ENCODE data around the gene FOXP4. TPM values are rescaled to one million over a fixed set of nuclear protein-coding genes. Genes with fewer than 3 reads are reported as not detected.

The FOXP4 gene
- total RNA-seq, 1 experiment from 2014 or later: 1.2 TPM

- in situ Hi-C loops (cut with HindIII; ENCODE audit: low pct_unique_long_range_greater_than_20kb, low sequenced_read_pairs): no loop called here
- DNase-seq (ENCODE audit: low read depth, low spot score): no peak
Observed at GRCh38 chr6:41641352-41641925, 95.3 kb downstream of the FOXP4 start.

GRCh38 chr6:41642090-41642959 lies 96.1 kb downstream of the FOXP4 start:
- in situ Hi-C loops (cut with HindIII; ENCODE audit: low pct_unique_long_range_greater_than_20kb, low sequenced_read_pairs): no loop called here
- DNase-seq (ENCODE audit: low read depth, low spot score): no peak

GRCh38 chr6:41642960-41643898 lies 97.0 kb downstream of the FOXP4 start:
- in situ Hi-C loops (cut with HindIII; ENCODE audit: low pct_unique_long_range_greater_than_20kb, low sequenced_read_pairs): no loop called here
- no peak for DNase-seq (ENCODE audit: low read depth, low spot score)

GRCh38 chr6:41643899-41644269 lies 97.7 kb downstream of the FOXP4 start:
- in situ Hi-C loops (cut with HindIII; ENCODE audit: low pct_unique_long_range_greater_than_20kb, low sequenced_read_pairs): no loop called here
- DNase-seq (ENCODE audit: low read depth, low spot score): no peak

GRCh38 chr6:41644297-41644879 lies 98.2 kb downstream of the FOXP4 start:
- in situ Hi-C loops (cut with HindIII; ENCODE audit: low pct_unique_long_range_greater_than_20kb, low sequenced_read_pairs): no loop called here
- DNase-seq (ENCODE audit: low read depth, low spot score): no peak

GRCh38 chr6:41645007-41645618 lies 98.9 kb downstream of the FOXP4 start:
- no peak for DNase-seq (ENCODE audit: low read depth, low spot score)
- in situ Hi-C loops (cut with HindIII; ENCODE audit: low pct_unique_long_range_greater_than_20kb, low sequenced_read_pairs): no loop called here

GRCh38 chr6:41646026-41646795 lies 100.0 kb downstream of the FOXP4 start:
- in situ Hi-C loops (cut with HindIII; ENCODE audit: low pct_unique_long_range_greater_than_20kb, low sequenced_read_pairs): no loop called here
- no peak for DNase-seq (ENCODE audit: low read depth, low spot score)

- no peak for DNase-seq (ENCODE audit: low read depth, low spot score)
- in situ Hi-C loops (cut with HindIII; ENCODE audit: low pct_unique_long_range_greater_than_20kb, low sequenced_read_pairs): no loop called here
Observed at GRCh38 chr6:41647061-41647511, 100.9 kb downstream of the FOXP4 start.

- no peak for DNase-seq (ENCODE audit: low read depth, low spot score)
- in situ Hi-C loops (cut with HindIII; ENCODE audit: low pct_unique_long_range_greater_than_20kb, low sequenced_read_pairs): no loop called here
Observed at GRCh38 chr6:41648070-41648585, 101.9 kb downstream of the FOXP4 start.

- in situ Hi-C loops (cut with HindIII; ENCODE audit: low pct_unique_long_range_greater_than_20kb, low sequenced_read_pairs): no loop called here
Observed at GRCh38 chr6:41648921-41649320, 102.7 kb downstream of the FOXP4 start.

GRCh38 chr6:41649596-41649995 lies 103.4 kb downstream of the FOXP4 start:
- in situ Hi-C loops (cut with HindIII; ENCODE audit: low pct_unique_long_range_greater_than_20kb, low sequenced_read_pairs): no loop called here
- no peak for DNase-seq (ENCODE audit: low read depth, low spot score)

More at GRCh38 chr6:41648921-41649320, 102.7 kb downstream of the FOXP4 start:
- DNase-seq (ENCODE audit: low read depth, low spot score): no peak

- in situ Hi-C loops (cut with HindIII; ENCODE audit: low pct_unique_long_range_greater_than_20kb, low sequenced_read_pairs): no loop called here
- no peak for DNase-seq (ENCODE audit: low read depth, low spot score)
Observed at GRCh38 chr6:41650120-41650519, 103.9 kb downstream of the FOXP4 start.

GRCh38 chr6:41651246-41651961 lies 105.2 kb downstream of the FOXP4 start:
- DNase-seq (ENCODE audit: low read depth, low spot score): no peak
- in situ Hi-C loops (cut with HindIII; ENCODE audit: low pct_unique_long_range_greater_than_20kb, low sequenced_read_pairs): no loop called here

Data from SK-MEL-5 (cell line).